Measurements from ENCODE around the gene BNC2.
A peak's percentile ranks its signal among the peaks of the same experiment; 100 is the strongest.

The BNC2 gene

DNA sequence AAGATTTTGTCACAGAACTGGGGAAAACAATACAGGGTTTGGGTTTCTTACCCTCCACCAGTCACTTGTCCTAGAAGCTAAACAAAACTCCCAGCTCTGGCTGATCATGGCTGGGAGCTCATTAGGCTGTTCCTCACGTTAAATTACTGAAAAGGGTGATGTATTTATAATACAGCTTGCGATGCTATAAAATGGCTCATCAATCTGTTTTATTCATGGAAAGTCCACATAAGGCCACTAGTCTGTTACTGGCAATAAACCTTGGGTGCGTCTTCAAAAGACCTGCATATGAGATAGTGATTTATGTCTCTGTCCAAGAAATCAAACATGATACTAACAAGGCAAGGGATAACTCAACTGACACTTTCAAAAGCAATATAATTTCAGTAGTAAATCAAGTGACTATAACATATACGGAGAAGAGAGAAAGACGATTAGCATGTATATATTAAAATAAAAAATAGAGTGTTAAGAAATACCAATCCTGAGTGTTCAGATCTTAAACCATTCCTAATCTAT, 219.0 kb downstream of the BNC2 start:
- in situ Hi-C loops (cut with HindIII; ENCODE audit: low sequenced_read_pairs): no loop called here
- no peak overlapping the region for H3K4me3 ChIP-seq (ENCODE audit: low read depth, low read length)
- TF ChIP-seq, protein P1, sequence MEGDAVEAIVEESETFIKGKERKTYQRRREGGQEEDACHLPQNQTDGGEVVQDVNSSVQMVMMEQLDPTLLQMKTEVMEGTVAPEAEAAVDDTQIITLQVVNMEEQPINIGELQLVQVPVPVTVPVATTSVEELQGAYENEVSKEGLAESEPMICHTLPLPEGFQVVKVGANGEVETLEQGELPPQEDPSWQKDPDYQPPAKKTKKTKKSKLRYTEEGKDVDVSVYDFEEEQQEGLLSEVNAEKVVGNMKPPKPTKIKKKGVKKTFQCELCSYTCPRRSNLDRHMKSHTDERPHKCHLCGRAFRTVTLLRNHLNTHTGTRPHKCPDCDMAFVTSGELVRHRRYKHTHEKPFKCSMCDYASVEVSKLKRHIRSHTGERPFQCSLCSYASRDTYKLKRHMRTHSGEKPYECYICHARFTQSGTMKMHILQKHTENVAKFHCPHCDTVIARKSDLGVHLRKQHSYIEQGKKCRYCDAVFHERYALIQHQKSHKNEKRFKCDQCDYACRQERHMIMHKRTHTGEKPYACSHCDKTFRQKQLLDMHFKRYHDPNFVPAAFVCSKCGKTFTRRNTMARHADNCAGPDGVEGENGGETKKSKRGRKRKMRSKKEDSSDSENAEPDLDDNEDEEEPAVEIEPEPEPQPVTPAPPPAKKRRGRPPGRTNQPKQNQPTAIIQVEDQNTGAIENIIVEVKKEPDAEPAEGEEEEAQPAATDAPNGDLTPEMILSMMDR (IDR thresholded peaks at IDR 0.05; ENCODE audit: low read depth, low read length, missing control alignments): no peak
- DNase-seq (ENCODE audit: low read depth): no peak

DNA sequence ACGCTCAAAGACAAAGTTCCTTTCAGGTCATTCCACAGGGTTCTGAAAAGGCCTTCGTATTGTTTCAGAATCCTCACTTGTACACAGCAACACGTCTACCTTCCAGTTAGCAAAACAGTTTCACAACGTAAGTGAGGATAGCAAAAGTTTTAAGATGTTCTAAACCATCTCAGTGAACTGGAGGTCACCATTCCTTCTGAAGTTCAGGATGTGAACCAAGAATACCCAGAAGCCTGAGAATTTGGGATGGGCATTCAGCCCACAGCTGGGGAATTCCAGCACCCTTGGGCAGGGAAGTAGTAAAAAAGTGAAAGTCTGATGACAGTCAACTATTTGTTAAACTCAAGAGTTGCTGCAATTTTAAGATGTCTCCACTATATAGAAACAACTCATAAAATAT, 224.5 kb downstream of the BNC2 start:
- DNase-seq (ENCODE audit: low read depth): no peak
- TF ChIP-seq, protein P1 (IDR thresholded peaks at IDR 0.05; ENCODE audit: low read depth, low read length, missing control alignments): no peak
- no peak overlapping the region for H3K4me3 ChIP-seq (ENCODE audit: low read depth, low read length)
- in situ Hi-C loops (cut with HindIII; ENCODE audit: low sequenced_read_pairs): no loop called here

DNA sequence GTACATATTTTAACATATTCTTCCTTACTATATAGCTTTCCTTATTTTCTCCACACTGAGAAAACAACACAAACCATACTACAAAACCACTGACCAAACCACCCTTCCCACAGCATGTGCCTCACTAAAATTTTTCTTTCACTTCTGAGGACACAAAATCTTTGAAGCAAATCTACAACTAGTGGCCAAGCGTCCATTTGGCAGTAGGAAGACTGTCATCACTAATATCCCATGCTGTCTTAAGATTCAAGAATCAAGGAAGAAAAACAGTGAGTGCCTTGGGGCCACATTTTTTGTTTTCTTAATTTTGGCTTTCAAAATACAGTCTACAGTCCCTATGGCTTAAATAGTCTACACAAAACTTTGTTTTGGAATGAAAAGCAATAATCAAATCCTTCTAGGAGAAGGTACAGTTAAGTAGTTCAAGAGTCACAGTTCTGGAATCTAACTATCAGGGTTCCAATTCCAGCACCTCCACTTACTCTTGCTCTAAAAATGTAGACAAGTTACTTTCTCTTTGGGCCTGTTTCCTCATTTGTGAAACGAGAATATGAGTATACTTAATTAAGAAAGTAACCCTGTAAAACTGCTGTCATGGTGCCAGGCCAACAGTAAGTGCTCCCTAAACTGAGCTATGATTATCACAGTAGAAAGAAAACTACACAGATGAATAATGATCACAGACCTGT, 227.9 kb downstream of the BNC2 start:
- no peak for DNase-seq (ENCODE audit: low read depth)
- TF ChIP-seq, protein P1 (IDR thresholded peaks at IDR 0.05; ENCODE audit: low read depth, low read length, missing control alignments): no peak
- H3K4me3 ChIP-seq (ENCODE audit: low read depth, low read length): no peak overlapping the region
- in situ Hi-C loops (cut with HindIII; ENCODE audit: low sequenced_read_pairs): no loop called here

DNA sequence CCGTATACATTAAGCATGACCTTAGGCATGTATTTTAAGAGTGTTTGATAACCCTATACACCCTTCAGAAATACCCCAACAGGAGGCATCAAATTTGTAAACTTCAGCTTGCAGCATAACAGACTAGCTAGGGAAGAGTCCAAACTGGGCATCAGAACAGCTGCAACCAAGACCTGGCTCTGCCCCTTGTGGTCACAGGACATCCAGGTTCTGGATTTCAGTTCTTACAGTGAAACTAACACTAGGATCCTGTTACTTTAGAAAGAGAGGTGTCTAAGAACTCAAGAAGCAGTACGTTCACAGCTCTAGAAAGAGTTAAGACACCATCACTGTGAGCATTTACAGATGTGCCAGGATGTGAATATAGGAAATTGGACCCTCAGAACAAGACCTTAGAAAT, 229.8 kb downstream of the BNC2 start:
- TF ChIP-seq, protein P1 (IDR thresholded peaks at IDR 0.05; ENCODE audit: low read depth, low read length, missing control alignments): peak; percentile 40
- in situ Hi-C loops (cut with HindIII; ENCODE audit: low sequenced_read_pairs): no loop called here
- no peak for DNase-seq (ENCODE audit: low read depth)
- no peak overlapping the region for H3K4me3 ChIP-seq (ENCODE audit: low read depth, low read length)

DNA sequence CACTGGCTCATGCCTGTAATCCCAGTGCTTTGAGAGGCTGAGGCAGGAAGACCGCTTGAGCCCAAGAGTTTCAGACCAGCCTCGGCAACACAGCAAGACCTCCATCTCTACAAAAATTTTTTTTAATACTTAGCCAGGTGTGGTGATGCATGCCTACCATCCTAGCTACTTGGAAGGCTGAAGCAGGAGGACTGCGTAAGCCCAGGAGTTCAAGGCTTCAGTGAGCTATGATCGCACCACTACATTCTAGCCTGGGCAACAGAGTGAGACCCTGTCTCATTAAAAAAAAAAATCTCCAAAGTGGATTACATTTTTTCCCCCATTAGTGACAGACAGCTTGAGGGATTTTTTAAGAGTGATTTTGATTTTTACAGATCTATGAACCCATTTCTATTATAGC, 230.8 kb downstream of the BNC2 start:
- no peak for DNase-seq (ENCODE audit: low read depth)
- no peak overlapping the region for H3K4me3 ChIP-seq (ENCODE audit: low read depth, low read length)
- TF ChIP-seq, protein P1 (IDR thresholded peaks at IDR 0.05; ENCODE audit: low read depth, low read length, missing control alignments): no peak
- in situ Hi-C loops (cut with HindIII; ENCODE audit: low sequenced_read_pairs): no loop called here

DNA sequence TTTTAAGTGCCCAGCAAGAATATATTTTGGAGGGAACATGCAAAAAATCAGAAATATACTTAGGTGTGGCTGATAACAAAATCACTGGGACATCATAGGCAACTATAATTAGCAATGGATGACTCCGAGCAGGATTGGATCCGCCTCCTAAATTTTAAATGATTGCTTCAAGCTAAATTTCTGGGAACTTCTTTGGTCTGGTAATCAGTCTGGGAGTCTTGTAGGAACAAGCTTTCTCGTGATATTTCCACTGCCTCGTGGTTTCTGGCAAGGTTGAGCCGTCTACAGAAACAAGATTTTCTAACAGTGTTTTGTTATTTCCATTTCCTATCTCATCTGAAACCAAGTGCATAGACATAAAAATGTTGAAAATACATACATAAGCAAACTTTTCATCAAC, 232.6 kb downstream of the BNC2 start:
- in situ Hi-C loops (cut with HindIII; ENCODE audit: low sequenced_read_pairs): no loop called here
- TF ChIP-seq, protein P1 (IDR thresholded peaks at IDR 0.05; ENCODE audit: low read depth, low read length, missing control alignments): no peak
- DNase-seq (ENCODE audit: low read depth): no peak
- no peak overlapping the region for H3K4me3 ChIP-seq (ENCODE audit: low read depth, low read length)
